Measurements from ENCODE around the gene RELCH. TPM values are rescaled to one million over a fixed set of nuclear protein-coding genes. Genes with fewer than 3 reads are reported as not detected.

The RELCH gene
- total and polyA plus RNA-seq, 2 of the 13 experiments (the other 11 are each of a cell fraction or from before 2014, with no cell fraction given), result 5.6 to 31.7 TPM

GRCh38 chr18:62330650-62331049, 143.6 kb downstream of the RELCH start:
- H3K4me3 ChIP-seq (replicated peaks in 1 of 3; ENCODE audit: insufficient read depth in 1 of 3, low read depth in 2 of 3, low read length in 3 of 3), result no peak overlapping the region
- peaks cover 0 to under 1% of the 10 kb centered on the region in 2 experiments; a peak in 1 of 5 replicates for H3K27me3 ChIP-seq (ENCODE audit: control insufficient read depth in 1 of 2, insufficient read depth in 2 of 2, low read length in 2 of 2)
- H2AFZ ChIP-seq (ENCODE audit: low read length), result no peak overlapping the region
- BruUV-seq (replicated peaks), result no TSS peak
- H3K9me3 ChIP-seq (ENCODE audit: low read length), result no peaks in the 10 kb centered on the region
- H3K4me2 ChIP-seq (ENCODE audit: low read depth, low read length), result no peak overlapping the region
- no peak for ATAC-seq
- no peak overlapping the region for H3K27ac ChIP-seq (ENCODE audit: extremely low read length, insufficient read depth, low read length)
- DNase-seq (ENCODE audit: low spot score), result no peak
- POLR2A ChIA-PET, result no interaction called here
- CTCF ChIA-PET (ENCODE audit: low intra/inter-chr PET ratio, low total read pairs), result no interaction called here
- H3K36me3 ChIP-seq (replicated peaks in 1 of 2; ENCODE audit: control insufficient read depth in 1 of 2, insufficient read depth in 2 of 2, low read length in 2 of 2), result no peaks in the 10 kb centered on the region
- intact Hi-C loops (cut with micrococcal nuclease; ENCODE audit: unreplicated experiment) (no loop called here), in situ Hi-C loops (cut with HindIII; ENCODE audit: extremely low pct_ligation_motif_present, low pct_unique_long_range_greater_than_20kb) (no loop called here)
- WGBS (ENCODE audit: low lambda C conversion rate), result 94% methylated on average over 7 of the region's 7 CpGs
- TF ChIP-seq, protein P1, sequence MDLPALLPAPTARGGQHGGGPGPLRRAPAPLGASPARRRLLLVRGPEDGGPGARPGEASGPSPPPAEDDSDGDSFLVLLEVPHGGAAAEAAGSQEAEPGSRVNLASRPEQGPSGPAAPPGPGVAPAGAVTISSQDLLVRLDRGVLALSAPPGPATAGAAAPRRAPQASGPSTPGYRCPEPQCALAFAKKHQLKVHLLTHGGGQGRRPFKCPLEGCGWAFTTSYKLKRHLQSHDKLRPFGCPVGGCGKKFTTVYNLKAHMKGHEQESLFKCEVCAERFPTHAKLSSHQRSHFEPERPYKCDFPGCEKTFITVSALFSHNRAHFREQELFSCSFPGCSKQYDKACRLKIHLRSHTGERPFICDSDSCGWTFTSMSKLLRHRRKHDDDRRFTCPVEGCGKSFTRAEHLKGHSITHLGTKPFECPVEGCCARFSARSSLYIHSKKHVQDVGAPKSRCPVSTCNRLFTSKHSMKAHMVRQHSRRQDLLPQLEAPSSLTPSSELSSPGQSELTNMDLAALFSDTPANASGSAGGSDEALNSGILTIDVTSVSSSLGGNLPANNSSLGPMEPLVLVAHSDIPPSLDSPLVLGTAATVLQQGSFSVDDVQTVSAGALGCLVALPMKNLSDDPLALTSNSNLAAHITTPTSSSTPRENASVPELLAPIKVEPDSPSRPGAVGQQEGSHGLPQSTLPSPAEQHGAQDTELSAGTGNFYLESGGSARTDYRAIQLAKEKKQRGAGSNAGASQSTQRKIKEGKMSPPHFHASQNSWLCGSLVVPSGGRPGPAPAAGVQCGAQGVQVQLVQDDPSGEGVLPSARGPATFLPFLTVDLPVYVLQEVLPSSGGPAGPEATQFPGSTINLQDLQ (CRISPR knock-in tag; IDR thresholded peaks at IDR 0.05), result no peak
- TF ChIP-seq HNF1A (IDR thresholded peaks at IDR 0.05; ENCODE audit: low read depth), result no peak
- no peak for TF ChIP-seq HNF1A (CRISPR knock-in tag; IDR thresholded peaks at IDR 0.05; ENCODE audit: borderline replicate concordance)
- no peak for TF ChIP-seq ZZZ3 (CRISPR knock-in tag; IDR thresholded peaks at IDR 0.05; ENCODE audit: borderline replicate concordance)
- TF ChIP-seq ZBTB39 (CRISPR knock-in tag; IDR thresholded peaks at IDR 0.05), result no peak
- TF ChIP-seq ZNF572 (CRISPR knock-in tag; IDR thresholded peaks at IDR 0.05), result no peak
- no peak for TF ChIP-seq HMG20A (CRISPR knock-in tag; IDR thresholded peaks at IDR 0.05; ENCODE audit: borderline replicate concordance)
- TF ChIP-seq DMAP1 (CRISPR knock-in tag; IDR thresholded peaks at IDR 0.05), result no peak
- TF ChIP-seq BORCS8-MEF2B (CRISPR knock-in tag; IDR thresholded peaks at IDR 0.05), result no peak
- no peak for TF ChIP-seq STAG1 (CRISPR knock-in tag; IDR thresholded peaks at IDR 0.05)
- TF ChIP-seq ZNF619 (CRISPR knock-in tag; IDR thresholded peaks at IDR 0.05), result no peak
- H3K4me1 ChIP-seq (ENCODE audit: insufficient read depth, low read length), result peaks cover 43% of the 10 kb centered on the region
- FAIRE-seq, result no peak
- peaks cover 19% of the 10 kb centered on the region for H3K79me2 ChIP-seq (ENCODE audit: insufficient read depth, low read length)
- H3K9ac ChIP-seq (ENCODE audit: insufficient read depth, low read depth, low read length), result no peak overlapping the region
- no peaks in the 10 kb centered on the region for H4K20me1 ChIP-seq (ENCODE audit: insufficient read depth, low read length)
